Activated CD8-positive, alpha-beta T cell treated with anti-CD3 and anti-CD28 coated beads, Interleukin-2, amount 10 ng/mL, durations not matched to agents 7 days and 5 days (primary cell): ENCODE results near the gene PRPF39. TPM values are rescaled to one million over a fixed set of nuclear protein-coding genes. Genes with fewer than 3 reads are reported as not detected.

Source experiments
- ATAC-seq: fragments of 150-1000 bp; cut with Tn5 transposase; one replicate; pipeline ENCODE4 v1.10.0; 2021; ENCODE audit warnings: moderate library complexity
- CTCF ChIA-PET: fragments of 350-600 bp; sonication (Branson Sonifier 250); formaldehyde crosslinking; loops from one replicate; lab custom pipeline; 2021; ENCODE audit warnings: antibody characterized with exemption; lab: Charles Lee
- POLR2A ChIA-PET: fragments of 350-600 bp; sonication (Branson Sonifier 250); formaldehyde crosslinking; loops from one replicate; lab custom pipeline; 2021; ENCODE audit warnings: antibody characterized with exemption; lab: Charles Lee
- DNase-seq: peaks from one replicate; pipeline ENCODE4 v3.0.0-alpha.2; 2020
- H3K27ac Mint-ChIP-seq: one replicate; pipeline ENCODE4 v1.8.0; 2021; ENCODE audit warnings: mild to moderate bottlenecking, mixed read lengths
- H3K27me3 Mint-ChIP-seq: one replicate; pipeline ENCODE4 v1.8.0; 2021; ENCODE audit warnings: low read depth, mixed read lengths
- H3K36me3 Mint-ChIP-seq: one replicate; pipeline ENCODE4 v1.8.0; 2021; ENCODE audit warnings: low read depth, mixed read lengths
- H3K4me1 Mint-ChIP-seq: one replicate; pipeline ENCODE4 v1.8.0; 2021; ENCODE audit warnings: low read depth, mixed read lengths
- H3K4me3 Mint-ChIP-seq: one replicate; pipeline ENCODE4 v1.8.0; 2021; ENCODE audit warnings: mild to moderate bottlenecking, mixed read lengths
- H3K9me3 Mint-ChIP-seq: one replicate; pipeline ENCODE4 v1.8.0; 2022; ENCODE audit warnings: mixed read lengths; ENCODE audit not compliant: insufficient read depth
- total RNA-seq, 2 experiments: library from RNA; stranded (reverse); gene quantifications; one replicate each; pipeline ENCODE4 v1.2.3, GENCODE V29; 2021

PRPF39 gene
- total RNA-seq, 2 experiments from 2014 or later, result 41.0 to 41.6 TPM

DNA sequence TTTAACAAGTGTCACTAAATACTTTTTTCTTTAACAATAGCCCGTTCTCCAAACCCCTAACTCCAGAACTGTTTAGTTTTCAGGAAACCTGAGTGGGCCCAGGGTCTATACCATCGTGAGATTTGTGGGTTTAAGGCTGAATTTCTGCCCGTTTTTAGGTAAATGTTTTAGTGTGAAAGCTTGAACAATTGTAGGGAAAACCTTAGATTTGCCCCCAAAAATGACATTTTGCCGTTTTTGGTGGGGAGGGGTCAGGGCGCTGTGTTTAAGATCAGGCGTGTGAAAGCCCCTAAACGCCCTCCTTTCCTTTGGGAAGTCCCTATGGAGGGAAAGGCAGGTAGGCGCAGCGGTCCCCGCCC lies 320 bp upstream of the PRPF39 start:
- Mint-ChIP-seq H3K36me3 (peaks cover 10% of the 10 kb centered on the region), H3K9me3 (no peaks in the 10 kb centered on the region), H3K4me3 (peak overlapping the region; percentile 94), H3K27ac (peak overlapping the region; percentile 57), H3K27me3 (no peaks in the 10 kb centered on the region), H3K4me1 (peaks cover 46% of the 10 kb centered on the region)
- CTCF ChIA-PET, result interaction anchor here (2.6 kb wide), 1 partner anchor 52 kb away, joined by 8 read pairs; the partner anchor contains the start of gene FANCM
- ATAC-seq (no peak), DNase-seq (no peak)
- POLR2A ChIA-PET, result interaction anchor here (1.5 to 1.6 kb wide), 2 partner anchors 52 to 122 kb away, joined by 6 to 13 read pairs; partner anchors contain the start of genes FANCM, KLHL28 and TOGARAM1

DNA sequence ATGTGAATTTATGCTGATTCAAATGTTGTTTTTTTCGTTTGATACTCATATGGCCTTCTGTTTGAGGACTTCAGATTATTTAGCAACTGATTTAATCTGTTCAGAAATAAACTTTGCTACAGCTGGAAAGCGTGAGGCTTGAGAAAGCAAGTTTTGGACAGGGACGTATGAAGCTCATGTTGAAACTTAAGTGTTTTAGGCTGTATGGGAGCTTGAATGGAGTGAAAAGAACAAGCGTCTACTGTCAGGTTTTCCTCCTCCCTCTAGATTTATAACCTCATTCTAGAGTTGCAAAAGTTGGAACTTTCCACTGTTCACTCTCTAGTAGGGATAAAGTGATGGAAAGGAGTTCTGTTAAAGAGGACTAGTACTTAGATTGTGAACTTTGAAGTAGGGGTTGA lies 1.0 kb downstream of the PRPF39 start:
- Mint-ChIP-seq H3K9me3 (no peaks in the 10 kb centered on the region), H3K4me3 (peak overlapping the region; percentile 94), H3K36me3 (peaks cover 13% of the 10 kb centered on the region), H3K27me3 (no peaks in the 10 kb centered on the region), H3K4me1 (peaks cover 58% of the 10 kb centered on the region), H3K27ac (peak overlapping the region; percentile 79)
- ChIA-PET CTCF (interaction anchor here (0.9 to 2.6 kb wide), 3 partner anchors 51 to 168 kb away, joined by 3 to 8 read pairs (median 3); partner anchors contain the start of genes FANCM, KLHL28 and MIS18BP1), POLR2A (interaction anchor here (1.5 to 1.6 kb wide), 2 partner anchors 51 to 123 kb away, joined by 6 to 13 read pairs; partner anchors contain the start of genes FANCM, KLHL28 and TOGARAM1)
- no peak for ATAC-seq
- no peak for DNase-seq

GRCh38 chr14:45089813-45090212 lies 5.9 kb downstream of the PRPF39 start:
- Mint-ChIP-seq H3K27ac (no peak overlapping the region), H3K4me3 (no peak overlapping the region), H3K9me3 (no peaks in the 10 kb centered on the region), H3K27me3 (no peaks in the 10 kb centered on the region), H3K4me1 (peaks cover 49% of the 10 kb centered on the region), H3K36me3 (peaks cover 23% of the 10 kb centered on the region)
- ATAC-seq (peak; percentile 64), DNase-seq (no peak)
- POLR2A ChIA-PET, result interaction anchor here (1.0 kb wide), 1 partner anchor 128 kb away, joined by 6 read pairs; the partner anchor contains the start of genes KLHL28 and TOGARAM1
- CTCF ChIA-PET, result interaction anchor here (0.9 to 1.2 kb wide), 2 partner anchors 15 to 128 kb away, joined by 3 read pairs; partner anchors contain the start of genes KLHL28 and TOGARAM1

GRCh38 chr14:45091710-45092109 lies 7.8 kb downstream of the PRPF39 start:
- Mint-ChIP-seq H3K4me3 (no peak overlapping the region), H3K4me1 (peaks cover 33% of the 10 kb centered on the region), H3K27ac (no peak overlapping the region), H3K27me3 (no peaks in the 10 kb centered on the region), H3K9me3 (no peaks in the 10 kb centered on the region), H3K36me3 (peaks cover 34% of the 10 kb centered on the region)
- POLR2A ChIA-PET, result no interaction called here
- ATAC-seq (no peak), DNase-seq (no peak)
- CTCF ChIA-PET, result no interaction called here

- H3K36me3 Mint-ChIP-seq, result peaks cover 47% of the 10 kb centered on the region
Measured at GRCh38 chr14:45094275-45094674, 10.4 kb downstream of the PRPF39 start.

DNA sequence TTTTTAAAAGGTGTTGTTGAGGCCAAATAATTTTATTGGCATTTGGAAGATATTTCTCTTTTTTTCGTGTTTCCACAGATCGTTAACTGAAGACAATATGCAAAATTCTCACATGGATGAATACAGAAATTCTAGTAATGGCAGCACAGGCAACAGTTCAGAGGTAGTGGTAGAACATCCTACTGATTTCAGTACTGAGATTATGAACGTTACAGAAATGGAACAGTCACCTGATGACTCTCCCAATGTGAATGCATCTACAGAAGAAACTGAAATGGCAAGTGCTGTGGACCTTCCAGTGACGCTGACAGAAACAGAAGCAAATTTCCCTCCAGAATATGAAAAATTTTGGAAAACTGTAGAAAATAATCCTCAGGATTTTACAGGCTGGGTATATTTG lies 11.2 kb downstream of the PRPF39 start:
- ATAC-seq, result no peak
- ChIA-PET POLR2A (no interaction called here), CTCF (no interaction called here)
- no peak overlapping the region for H3K27ac Mint-ChIP-seq
- H3K36me3 Mint-ChIP-seq, result peaks cover 53% of the 10 kb centered on the region
- no peak overlapping the region for H3K4me3 Mint-ChIP-seq
- H3K4me1 Mint-ChIP-seq, result peaks cover 4% of the 10 kb centered on the region
- no peak for DNase-seq
- no peaks in the 10 kb centered on the region for H3K27me3 Mint-ChIP-seq
- H3K9me3 Mint-ChIP-seq, result no peaks in the 10 kb centered on the region

More at GRCh38 chr14:45094275-45094674, 10.4 kb downstream of the PRPF39 start:
- DNase-seq (no peak), ATAC-seq (no peak)
- peaks cover 13% of the 10 kb centered on the region for H3K4me1 Mint-ChIP-seq
- H3K27me3 Mint-ChIP-seq, result no peaks in the 10 kb centered on the region
- no peaks in the 10 kb centered on the region for H3K9me3 Mint-ChIP-seq
- ChIA-PET CTCF (no interaction called here), POLR2A (no interaction called here)
- H3K27ac Mint-ChIP-seq, result no peak overlapping the region
- no peak overlapping the region for H3K4me3 Mint-ChIP-seq

DNA sequence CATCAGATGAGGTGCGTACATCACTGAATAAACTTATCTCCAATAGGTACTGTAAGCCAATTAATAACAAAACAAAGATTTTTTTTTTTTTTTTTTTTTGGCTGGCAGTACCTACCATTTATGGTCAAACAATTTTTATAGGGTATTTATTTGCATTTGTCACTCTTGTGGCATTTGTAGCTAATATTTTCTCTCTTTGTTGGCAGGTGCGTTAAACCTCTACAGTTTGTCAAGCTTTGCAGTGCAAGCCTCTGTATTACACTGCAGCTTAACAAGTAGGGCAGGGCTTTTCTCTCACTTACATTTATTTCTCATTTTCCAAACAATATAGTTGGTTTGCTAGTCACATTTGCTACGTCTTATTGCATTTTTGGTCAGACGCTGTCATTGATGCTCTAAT lies 12.3 kb downstream of the PRPF39 start:
- H3K27ac Mint-ChIP-seq, result no peak overlapping the region
- H3K4me1 Mint-ChIP-seq, result no peaks in the 10 kb centered on the region
- POLR2A ChIA-PET, result interaction anchor here (1.4 kb wide), 1 partner anchor 10 kb away, joined by 7 read pairs; no protein-coding TSS in a partner anchor
- no peak for ATAC-seq
- H3K27me3 Mint-ChIP-seq, result no peaks in the 10 kb centered on the region
- peaks cover 59% of the 10 kb centered on the region for H3K36me3 Mint-ChIP-seq
- CTCF ChIA-PET, result interaction anchor here (0.9 kb wide), 1 partner anchor 21 kb away, joined by 3 read pairs; no protein-coding TSS in a partner anchor
- H3K9me3 Mint-ChIP-seq, result no peaks in the 10 kb centered on the region
- no peak for DNase-seq
- H3K4me3 Mint-ChIP-seq, result no peak overlapping the region

- no peaks in the 10 kb centered on the region for H3K4me1 Mint-ChIP-seq
- DNase-seq (no peak), ATAC-seq (no peak)
- H3K36me3 Mint-ChIP-seq, result peaks cover 48% of the 10 kb centered on the region
- no peak overlapping the region for H3K4me3 Mint-ChIP-seq
- no peaks in the 10 kb centered on the region for H3K27me3 Mint-ChIP-seq
- no peak overlapping the region for H3K27ac Mint-ChIP-seq
- CTCF ChIA-PET, result no interaction called here
- no peaks in the 10 kb centered on the region for H3K9me3 Mint-ChIP-seq
- POLR2A ChIA-PET, result interaction anchor here (0.6 kb wide), 1 partner anchor 14 kb away, joined by 3 read pairs; no protein-coding TSS in a partner anchor
Measured at GRCh38 chr14:45103806-45104205, 19.9 kb downstream of the PRPF39 start.

- H3K9me3 Mint-ChIP-seq, result no peaks in the 10 kb centered on the region
- no peaks in the 10 kb centered on the region for H3K4me1 Mint-ChIP-seq
- no peak for DNase-seq
- H3K4me3 Mint-ChIP-seq, result no peak overlapping the region
- ChIA-PET POLR2A (interaction anchor here (0.6 kb wide), 1 partner anchor 13 kb away, joined by 3 read pairs; no protein-coding TSS in a partner anchor), CTCF (interaction anchor here (0.7 kb wide), 1 partner anchor 15 kb away, joined by 3 read pairs; no protein-coding TSS in a partner anchor)
- H3K36me3 Mint-ChIP-seq, result peaks cover 46% of the 10 kb centered on the region
- no peak for ATAC-seq
- H3K27ac Mint-ChIP-seq, result no peak overlapping the region
- no peaks in the 10 kb centered on the region for H3K27me3 Mint-ChIP-seq
Measured at GRCh38 chr14:45104561-45104960, 20.6 kb downstream of the PRPF39 start.

DNA sequence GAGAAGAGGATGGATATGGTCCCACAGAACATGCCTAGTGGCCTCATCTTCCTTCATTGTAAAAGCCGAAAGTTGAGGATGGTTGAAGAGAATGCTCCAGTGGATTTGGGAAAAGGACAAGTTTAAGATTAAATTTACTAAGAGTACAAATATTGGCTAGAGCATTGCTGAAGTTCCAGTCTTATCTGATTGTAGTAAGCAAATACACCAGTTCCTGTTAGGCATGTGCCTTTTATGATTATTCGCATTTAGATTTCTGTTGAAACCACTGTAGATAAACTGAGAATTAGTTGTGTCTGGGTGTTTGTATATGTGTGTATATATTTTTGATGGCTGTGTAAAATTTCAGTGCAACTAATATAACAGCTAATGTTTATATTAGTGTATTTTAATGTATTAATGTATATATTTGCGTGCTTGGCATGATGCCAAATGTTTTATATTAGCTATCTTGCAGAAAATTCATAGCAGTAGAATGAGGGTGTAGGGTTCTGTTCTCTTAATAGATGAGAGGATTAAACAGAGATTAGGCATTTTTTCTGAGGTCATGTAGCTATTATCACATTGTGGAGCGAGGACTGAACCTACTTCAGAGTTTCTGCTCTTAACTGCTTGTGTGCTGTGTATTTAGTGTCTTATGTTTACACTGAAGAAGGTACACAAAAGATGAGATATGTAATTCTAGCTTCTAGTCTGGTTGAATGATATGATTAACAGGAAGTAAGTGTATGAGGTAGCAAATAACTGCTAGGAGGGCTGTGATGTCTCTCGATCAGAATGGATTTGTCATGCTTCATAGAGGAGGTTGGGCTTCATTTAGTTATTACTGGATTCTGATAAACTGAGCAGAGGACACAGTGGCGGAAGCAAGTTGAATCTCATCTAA lies 29.2 kb downstream of the PRPF39 start:
- H3K27me3 Mint-ChIP-seq, result no peaks in the 10 kb centered on the region
- no peak overlapping the region for H3K4me3 Mint-ChIP-seq
- H3K4me1 Mint-ChIP-seq, result no peaks in the 10 kb centered on the region
- no peaks in the 10 kb centered on the region for H3K9me3 Mint-ChIP-seq
- DNase-seq (no peak), ATAC-seq (no peak)
- H3K27ac Mint-ChIP-seq, result peak overlapping the region; percentile 17
- H3K36me3 Mint-ChIP-seq, result peaks cover 45% of the 10 kb centered on the region
- ChIA-PET CTCF (interaction anchor here (0.7 kb wide), 1 partner anchor 13 kb away, joined by 3 read pairs; no protein-coding TSS in a partner anchor), POLR2A (no interaction called here)

DNA sequence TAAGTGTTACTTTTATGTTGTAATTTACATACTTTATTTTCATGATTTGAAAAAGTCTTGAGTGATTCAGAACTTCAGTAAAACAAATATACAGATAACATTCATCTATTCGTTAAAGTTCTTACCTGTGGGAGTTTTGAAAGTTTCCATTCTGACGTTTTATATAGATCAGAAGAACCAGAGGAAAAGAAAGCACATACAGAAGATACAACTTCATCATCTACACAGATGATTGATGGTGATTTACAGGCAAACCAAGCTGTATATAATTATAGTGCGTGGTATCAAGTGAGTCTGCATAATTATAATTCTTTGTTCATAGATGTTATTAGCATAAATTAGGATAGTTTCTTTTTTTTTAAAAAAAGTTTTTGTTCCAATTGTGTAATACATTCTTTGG lies 30.4 kb downstream of the PRPF39 start:
- Mint-ChIP-seq H3K36me3 (peaks cover 48% of the 10 kb centered on the region), H3K4me1 (no peaks in the 10 kb centered on the region), H3K27ac (no peak overlapping the region), H3K27me3 (no peaks in the 10 kb centered on the region), H3K4me3 (no peak overlapping the region), H3K9me3 (no peaks in the 10 kb centered on the region)
- DNase-seq (no peak), ATAC-seq (no peak)
- ChIA-PET CTCF (no interaction called here), POLR2A (no interaction called here)

DNA sequence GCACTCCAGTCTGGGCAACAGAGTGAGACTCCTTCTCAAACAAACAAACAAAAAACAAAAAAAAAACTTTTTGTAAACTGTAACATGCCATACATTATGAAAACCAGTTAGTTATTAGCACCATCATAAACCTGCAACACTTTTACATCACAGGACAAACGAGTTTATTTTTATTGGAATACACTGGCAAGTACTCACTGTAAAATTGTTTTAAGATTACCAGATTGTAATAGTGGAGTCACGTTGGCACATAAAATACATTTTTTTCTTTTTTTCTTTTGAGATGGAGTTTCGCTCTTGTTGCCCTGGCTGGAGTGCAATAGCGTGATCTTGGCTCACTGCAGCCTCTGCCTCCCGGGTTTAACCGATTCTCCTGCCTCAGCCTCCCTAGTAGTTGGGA lies 34.7 kb downstream of the PRPF39 start:
- Mint-ChIP-seq H3K4me1 (no peaks in the 10 kb centered on the region), H3K4me3 (no peak overlapping the region), H3K36me3 (peaks cover 51% of the 10 kb centered on the region), H3K27ac (no peak overlapping the region), H3K27me3 (no peaks in the 10 kb centered on the region), H3K9me3 (no peaks in the 10 kb centered on the region)
- ChIA-PET CTCF (no interaction called here), POLR2A (no interaction called here)
- DNase-seq, result no peak
- no peak for ATAC-seq
